AG04449 (cell line): ENCODE data around the gene CDK6.

Experiments
- CTCF ChIA-PET: fragments of 350-600 bp; formaldehyde crosslinking; extraction: SDS; loops from one replicate; lab custom pipeline; 2021; ENCODE audit warnings: antibody characterized with exemption; lab: Yijun Ruan, JAX
- POLR2A ChIA-PET: fragments of 400-600, 350-600 bp; formaldehyde crosslinking; extraction: SDS; loops from one replicate; lab custom pipeline; 2020; ENCODE audit warnings: antibody characterized with exemption, inconsistent platforms; lab: Yijun Ruan, JAX
- DNase-seq: peaks from one replicate; pipeline ENCODE4 v3.0.0-alpha.2; 2010; ENCODE audit warnings: low read depth, low spot score
- H3K4me3 ChIP-seq: 2 replicates; pipeline ENCODE4 v1.5.1; 2011; ENCODE audit warnings: low read depth, mild to moderate bottlenecking, control low read depth, low read length
- CTCF ChIP-seq: IDR thresholded peaks from one replicate; pipeline ENCODE4 v1.5.1; 2011; ENCODE audit warnings: mild to moderate bottlenecking, moderate library complexity, low read length, control low read depth, inconsistent platforms; ENCODE audit not compliant: insufficient read depth; ENCODE audit errors: missing control alignments

CDK6 gene

GRCh38 chr7:92827464-92828120 lies 8.8 kb downstream of the CDK6 start:
- TF ChIP-seq CTCF = no peak
- ChIA-PET CTCF (interaction anchor here (2.2 kb wide), 1 partner anchor 208 kb away, joined by 5 read pairs; no protein-coding TSS in a partner anchor), POLR2A (interaction anchor here (0.9 kb wide), 1 partner anchor 194 kb away, joined by 4 read pairs; no protein-coding TSS in a partner anchor)
- H3K4me3 ChIP-seq = no peak overlapping the region
- no peak for DNase-seq

GRCh38 chr7:92826258-92826938 lies 10.0 kb downstream of the CDK6 start:
- DNase-seq = no peak
- no peak overlapping the region for H3K4me3 ChIP-seq
- no peak for TF ChIP-seq CTCF
- ChIA-PET POLR2A (no interaction called here), CTCF (interaction anchor here (0.6 kb wide), 1 partner anchor 9 kb away, joined by 3 read pairs; no protein-coding TSS in a partner anchor)

- H3K4me3 ChIP-seq = no peak overlapping the region
- no peak for DNase-seq
- no peak for TF ChIP-seq CTCF
- ChIA-PET POLR2A (no interaction called here), CTCF (interaction anchor here (0.9 kb wide), 1 partner anchor 122 kb away, joined by 3 read pairs; no protein-coding TSS in a partner anchor)
Observed at GRCh38 chr7:92824901-92825480, 11.4 kb downstream of the CDK6 start.

- no peak overlapping the region for H3K4me3 ChIP-seq
- CTCF ChIA-PET = interaction anchor here (0.6 kb wide), 1 partner anchor 234 kb away, joined by 4 read pairs; no protein-coding TSS in a partner anchor
Observed at GRCh38 chr7:92824450-92824849, 11.9 kb downstream of the CDK6 start.

GRCh38 chr7:92823042-92823441 lies 13.3 kb downstream of the CDK6 start:
- no peak for DNase-seq
- ChIA-PET CTCF (interaction anchor here (1.3 kb wide), 1 partner anchor 9 kb away, joined by 4 read pairs; no protein-coding TSS in a partner anchor), POLR2A (interaction anchor here (1.0 kb wide), 1 partner anchor 211 kb away, joined by 3 read pairs; no protein-coding TSS in a partner anchor)
- no peak overlapping the region for H3K4me3 ChIP-seq
- TF ChIP-seq CTCF = no peak

More at GRCh38 chr7:92824450-92824849, 11.9 kb downstream of the CDK6 start:
- POLR2A ChIA-PET = no interaction called here
- no peak for DNase-seq
- no peak for TF ChIP-seq CTCF

- ChIA-PET POLR2A (no interaction called here), CTCF (interaction anchor here (1.0 kb wide), 1 partner anchor 12 kb away, joined by 3 read pairs; no protein-coding TSS in a partner anchor)
- DNase-seq = no peak
- no peak for TF ChIP-seq CTCF
- H3K4me3 ChIP-seq = no peak overlapping the region
Observed at GRCh38 chr7:92820191-92820590, 16.2 kb downstream of the CDK6 start.
